Skeletal muscle satellite cell (primary cell): ENCODE data around the gene CACFD1.

ENCODE experiments used
- H3K27me3 ChIP-seq: 2 replicates; pipeline ENCODE4 v1.7.0; 2013; ENCODE audit warnings: low read length; ENCODE audit not compliant: control insufficient read depth, insufficient read depth
- H3K36me3 ChIP-seq: 2 replicates; pipeline ENCODE4 v1.7.0; 2013; ENCODE audit warnings: mild to moderate bottlenecking, control low read depth, low read length; ENCODE audit not compliant: insufficient read depth
- H3K4me1 ChIP-seq: 2 replicates; pipeline ENCODE4 v1.7.0; 2013; ENCODE audit warnings: low read length; ENCODE audit not compliant: control insufficient read depth, insufficient read depth
- H3K4me2 ChIP-seq: 2 replicates; pipeline ENCODE4 v1.7.0; 2013; ENCODE audit warnings: mild to moderate bottlenecking, low read length
- H3K4me3 ChIP-seq: 2 replicates; pipeline ENCODE4 v1.7.0; 2013; ENCODE audit warnings: low read length
- H3K9ac ChIP-seq: 2 replicates; pipeline ENCODE4 v1.7.0; 2013; ENCODE audit warnings: mild to moderate bottlenecking, low read depth, low read length, moderate library complexity
- H3K9me3 ChIP-seq: replicated peaks from 2 replicates; pipeline ENCODE4 v1.7.0; 2013; ENCODE audit warnings: mild to moderate bottlenecking, control low read depth, low read length

CACFD1 gene

DNA sequence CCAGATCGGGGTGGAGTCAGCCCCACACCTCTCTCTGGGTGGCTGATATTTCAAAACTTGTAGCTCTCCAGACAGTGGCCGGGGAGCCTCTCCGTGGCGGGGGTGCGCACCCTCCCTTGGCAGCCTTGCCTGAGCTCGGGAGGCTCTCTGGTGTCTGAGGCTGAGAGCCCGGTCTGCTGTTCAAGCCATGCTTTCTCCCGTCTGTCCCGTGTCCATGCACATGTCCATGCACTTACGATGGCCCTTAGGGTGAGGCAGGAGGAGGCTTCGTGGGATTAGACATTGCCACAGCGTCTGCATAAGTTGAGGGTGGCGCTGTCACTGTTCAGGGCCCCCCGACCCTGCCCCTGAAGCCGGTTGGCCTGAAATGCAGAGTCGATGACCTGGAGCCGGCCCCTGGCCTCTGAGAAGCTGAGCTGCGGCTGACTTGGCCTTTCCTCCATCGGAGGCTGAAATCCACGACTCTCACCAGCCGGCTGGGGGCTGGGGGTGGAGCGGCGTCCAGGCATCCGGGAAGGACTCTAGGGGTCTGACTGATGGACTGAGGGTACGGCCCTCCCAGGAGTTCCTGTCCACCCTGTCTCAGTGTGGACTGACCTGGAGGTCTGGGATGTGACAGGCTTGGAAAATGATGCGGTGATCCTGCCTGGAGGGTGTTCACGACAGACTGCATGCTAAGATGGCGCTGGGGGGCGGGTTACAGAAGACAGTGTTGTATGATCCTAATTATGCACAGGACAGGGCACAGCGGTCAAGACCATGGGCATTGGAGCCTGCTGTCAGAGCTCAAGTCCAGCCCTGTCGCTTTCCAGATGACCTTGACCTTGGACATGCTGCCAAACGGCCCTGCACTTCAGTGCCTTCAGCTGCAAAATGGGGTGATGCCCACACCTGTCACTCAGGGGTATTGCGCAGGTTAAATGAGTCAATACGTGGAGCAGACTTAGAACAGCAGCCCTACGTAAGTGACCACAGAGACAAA lies 37.4 kb downstream of the CACFD1 start:
- no peak overlapping the region for H3K4me3 ChIP-seq
- H3K27me3 ChIP-seq: peaks cover 41% of the 10 kb centered on the region
- no peaks in the 10 kb centered on the region for H3K36me3 ChIP-seq
- no peak overlapping the region for H3K4me2 ChIP-seq
- H3K4me1 ChIP-seq: peaks cover 8% of the 10 kb centered on the region
- no peak overlapping the region for H3K9ac ChIP-seq
- H3K9me3 ChIP-seq: peaks cover 6% of the 10 kb centered on the region

- Histone ChIP-seq H3K4me3 (no peak overlapping the region), H3K4me1 (no peaks in the 10 kb centered on the region), H3K9me3 (peaks cover 6% of the 10 kb centered on the region), H3K36me3 (no peaks in the 10 kb centered on the region), H3K4me2 (no peak overlapping the region), H3K27me3 (peaks cover 48% of the 10 kb centered on the region), H3K9ac (no peak overlapping the region)
Observed at GRCh38 chr9:133499132-133499891, 39.5 kb downstream of the CACFD1 start.

GRCh38 chr9:133499892-133500270 lies 40.1 kb downstream of the CACFD1 start:
- Histone ChIP-seq H3K4me1 (no peaks in the 10 kb centered on the region), H3K27me3 (peaks cover 50% of the 10 kb centered on the region)

GRCh38 chr9:133502112-133502511 lies 42.3 kb downstream of the CACFD1 start:
- H3K27me3 ChIP-seq: peaks cover 49% of the 10 kb centered on the region
- H3K9me3 ChIP-seq: peaks cover 6% of the 10 kb centered on the region
- no peak overlapping the region for H3K4me2 ChIP-seq
- H3K9ac ChIP-seq: no peak overlapping the region
- H3K36me3 ChIP-seq: no peaks in the 10 kb centered on the region
- H3K4me1 ChIP-seq: peaks cover 4% of the 10 kb centered on the region
- H3K4me3 ChIP-seq: no peak overlapping the region

More at GRCh38 chr9:133499892-133500270, 40.1 kb downstream of the CACFD1 start:
- Histone ChIP-seq H3K9ac (no peak overlapping the region), H3K4me2 (no peak overlapping the region), H3K36me3 (no peaks in the 10 kb centered on the region), H3K9me3 (peaks cover 6% of the 10 kb centered on the region), H3K4me3 (no peak overlapping the region)

DNA sequence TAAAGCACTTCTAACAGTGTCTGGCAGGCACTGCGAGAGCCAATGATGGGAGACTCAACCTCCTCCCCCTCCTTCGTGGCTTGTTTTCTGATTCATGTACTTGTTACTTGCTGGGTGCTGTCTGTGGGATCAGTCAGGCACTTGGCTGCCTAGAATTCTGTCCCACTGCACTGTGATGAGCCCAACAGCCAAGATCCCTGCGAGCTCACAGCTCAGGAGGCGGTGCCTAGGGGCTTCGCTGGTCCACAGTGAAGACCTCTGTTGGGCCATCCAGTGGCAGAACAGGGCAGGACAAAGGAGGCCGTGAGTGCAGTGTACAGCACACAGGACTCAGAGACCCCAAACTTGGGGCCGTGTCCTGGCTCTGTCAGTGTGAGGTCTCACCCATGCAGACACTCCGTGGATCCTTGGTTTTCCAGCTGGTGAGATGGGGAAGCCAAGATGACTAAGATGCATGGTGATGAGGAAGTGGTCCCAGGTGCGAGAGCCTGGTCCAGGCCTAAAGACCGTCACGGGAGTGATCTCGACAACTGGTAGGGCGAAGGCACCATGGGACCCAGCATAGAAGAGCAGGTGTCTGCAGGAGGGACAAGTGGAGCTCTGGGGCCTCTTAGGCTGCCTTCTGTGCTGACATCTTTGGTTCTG lies 45.5 kb downstream of the CACFD1 start:
- Histone ChIP-seq H3K4me2 (no peak overlapping the region), H3K4me1 (peaks cover 13% of the 10 kb centered on the region), H3K9ac (no peak overlapping the region), H3K4me3 (no peak overlapping the region), H3K36me3 (no peaks in the 10 kb centered on the region), H3K9me3 (peaks cover 6% of the 10 kb centered on the region), H3K27me3 (peaks cover 40% of the 10 kb centered on the region)

DNA sequence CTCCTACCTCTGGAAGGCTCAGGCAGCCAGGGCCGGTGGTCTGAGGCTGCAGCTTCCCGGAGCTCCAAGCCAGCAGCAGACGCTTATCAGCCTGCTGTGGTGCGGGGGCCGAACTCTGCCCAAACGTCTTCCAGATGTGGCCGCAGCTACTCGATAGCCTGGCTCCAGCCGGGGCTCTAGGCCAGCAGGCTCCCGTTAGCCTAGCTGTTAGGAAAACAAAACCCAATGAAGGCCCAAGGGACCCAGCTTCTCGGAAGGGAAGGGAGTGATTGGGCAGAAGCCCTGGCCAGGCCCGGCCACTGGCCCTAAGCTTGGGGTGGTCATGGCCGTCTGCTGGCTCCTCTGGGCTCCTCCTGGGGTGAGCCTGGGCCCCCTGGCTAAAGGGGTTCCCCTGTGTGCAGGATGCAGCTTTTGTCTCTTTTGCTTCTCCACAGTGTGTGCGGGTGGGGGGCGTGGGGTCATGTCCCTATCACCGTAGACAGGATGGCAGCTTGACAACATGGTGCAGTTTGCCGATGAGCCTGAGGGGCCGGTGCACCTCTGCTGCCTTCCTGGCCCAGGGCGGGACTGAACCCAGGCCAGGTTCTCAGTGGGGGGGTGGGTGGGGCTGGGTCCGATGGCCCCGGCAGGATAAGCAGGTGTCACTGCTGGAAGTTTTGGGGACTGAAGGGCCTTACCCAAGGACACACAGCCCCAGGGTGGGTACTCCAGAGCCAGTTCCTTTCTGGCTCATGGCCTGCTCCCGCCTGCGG lies 46.3 kb downstream of the CACFD1 start:
- Histone ChIP-seq H3K27me3 (peaks cover 43% of the 10 kb centered on the region), H3K9me3 (peaks cover 6% of the 10 kb centered on the region), H3K4me2 (no peak overlapping the region), H3K36me3 (no peaks in the 10 kb centered on the region), H3K4me3 (no peak overlapping the region), H3K4me1 (peaks cover 13% of the 10 kb centered on the region), H3K9ac (no peak overlapping the region)

DNA sequence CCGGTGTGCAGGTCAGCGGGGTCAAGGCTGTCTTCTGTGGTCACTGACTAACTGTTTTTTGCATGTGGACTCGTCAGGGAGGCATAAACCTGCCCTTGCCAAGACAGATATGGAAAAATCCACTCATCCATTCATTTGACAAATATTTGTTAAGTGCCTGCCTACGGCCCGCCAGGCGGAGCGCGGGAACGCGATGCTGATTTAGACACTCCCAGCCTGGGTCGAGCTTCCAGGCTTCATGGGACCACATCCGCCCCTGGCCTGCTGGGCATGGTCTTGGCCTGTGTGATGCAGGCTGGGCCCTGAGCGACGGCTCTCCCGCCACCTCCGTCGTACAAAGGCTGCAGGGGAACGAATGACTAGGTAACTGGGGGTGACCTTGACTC lies 46.9 kb downstream of the CACFD1 start:
- H3K4me2 ChIP-seq: no peak overlapping the region
- H3K4me1 ChIP-seq: peaks cover 13% of the 10 kb centered on the region
- no peak overlapping the region for H3K4me3 ChIP-seq
- H3K27me3 ChIP-seq: peaks cover 38% of the 10 kb centered on the region
- peaks cover 5% of the 10 kb centered on the region for H3K9me3 ChIP-seq
- no peaks in the 10 kb centered on the region for H3K36me3 ChIP-seq
- H3K9ac ChIP-seq: no peak overlapping the region

GRCh38 chr9:133507246-133507965 lies 47.6 kb downstream of the CACFD1 start:
- Histone ChIP-seq H3K9ac (no peak overlapping the region), H3K4me1 (peaks cover 13% of the 10 kb centered on the region), H3K9me3 (no peaks in the 10 kb centered on the region), H3K36me3 (no peaks in the 10 kb centered on the region), H3K4me2 (no peak overlapping the region), H3K27me3 (peaks cover 36% of the 10 kb centered on the region), H3K4me3 (no peak overlapping the region)

- Histone ChIP-seq H3K4me1 (peaks cover 13% of the 10 kb centered on the region), H3K9me3 (no peaks in the 10 kb centered on the region), H3K9ac (no peak overlapping the region), H3K4me2 (no peak overlapping the region), H3K27me3 (peaks cover 38% of the 10 kb centered on the region), H3K4me3 (no peak overlapping the region), H3K36me3 (no peaks in the 10 kb centered on the region)
Observed at GRCh38 chr9:133508046-133508445, 48.3 kb downstream of the CACFD1 start.

- H3K9ac ChIP-seq: no peak overlapping the region
Observed at GRCh38 chr9:133509179-133510083, 49.7 kb downstream of the CACFD1 start.

More at GRCh38 chr9:133509179-133510083, 49.7 kb downstream of the CACFD1 start:
- Histone ChIP-seq H3K4me2 (peak overlapping the region; percentile 21), H3K9me3 (no peaks in the 10 kb centered on the region), H3K4me1 (peaks cover 13% of the 10 kb centered on the region), H3K27me3 (peaks cover 43% of the 10 kb centered on the region), H3K36me3 (no peaks in the 10 kb centered on the region), H3K4me3 (no peak overlapping the region)
